Measurements from ENCODE around the gene BCKDHA.

GRCh38 chr19:41433171-41433570, 35.6 kb downstream of the BCKDHA start:
- TF ChIP-seq CTCF (IDR thresholded peaks at IDR 0.05 in 4 of 5, conservative IDR thresholded peaks at IDR 0.05 in 1 of 5) (no peak), POLR2A (IDR thresholded peaks at IDR 0.05) (no peak)

Measured in gastrocnemius medialis (tissue), 4 donors.